ENCODE results near the gene PSPC1. TPM values are rescaled to one million over a fixed set of nuclear protein-coding genes. Genes with fewer than 3 reads are reported as not detected.

PSPC1 gene
- polyA plus RNA-seq, 1 donor from 2014 or later = 166 TPM

GRCh38 chr13:19661561-19661960, 121.2 kb downstream of the PSPC1 start:
- no peak overlapping the region for H3K27ac ChIP-seq (ENCODE audit: low read length)
- TF ChIP-seq MXI1 (conservative IDR thresholded peaks at IDR 0.05; ENCODE audit: poor library complexity, severe bottlenecking) = no peak
- TF ChIP-seq CTCF (IDR thresholded peaks at IDR 0.05; ENCODE audit: poor library complexity, severe bottlenecking) = no peak
- TF ChIP-seq POLR2AphosphoS5 (IDR thresholded peaks at IDR 0.05) = no peak
- TF ChIP-seq EP300 (conservative IDR thresholded peaks at IDR 0.05; ENCODE audit: poor library complexity, severe bottlenecking) = no peak
- no peak for TF ChIP-seq SMC3 (conservative IDR thresholded peaks at IDR 0.05; ENCODE audit: poor library complexity)
- no peak for TF ChIP-seq RAD21 (conservative IDR thresholded peaks at IDR 0.05)
- TF ChIP-seq TAF1 (IDR thresholded peaks at IDR 0.05; ENCODE audit: low read depth) = no peak
- H3K27me3 ChIP-seq (ENCODE audit: insufficient read depth, low read depth, low read length) = no peaks in the 10 kb centered on the region
- H3K79me2 ChIP-seq (replicated peaks; ENCODE audit: insufficient read depth, low read length) = no peaks in the 10 kb centered on the region
- H3K4me2 ChIP-seq (ENCODE audit: low read length) = no peak overlapping the region
- no peaks in the 10 kb centered on the region for H4K20me1 ChIP-seq (ENCODE audit: insufficient read depth)
- H3K9me3 ChIP-seq (ENCODE audit: low read length) = no peaks in the 10 kb centered on the region
- no peak overlapping the region for H3K9ac ChIP-seq (ENCODE audit: low read length)
- H3F3A ChIP-seq (ENCODE audit: insufficient read depth, low read length, poor library complexity, severe bottlenecking) = no peaks in the 10 kb centered on the region
- no peaks in the 10 kb centered on the region for H3K9me2 ChIP-seq (ENCODE audit: insufficient read depth, low read length)
- no peak overlapping the region for H2AFZ ChIP-seq (ENCODE audit: low read depth, low read length)
- H3K36me3 ChIP-seq (ENCODE audit: insufficient read depth, low read length) = peaks cover 11% of the 10 kb centered on the region
- no peak overlapping the region for H3K4me3 ChIP-seq (ENCODE audit: low read length)

- Histone ChIP-seq H3K36me3 (ENCODE audit: insufficient read depth, low read length) (peaks cover 11% of the 10 kb centered on the region), H3K9ac (ENCODE audit: low read length) (no peak overlapping the region), H3K79me2 (replicated peaks; ENCODE audit: insufficient read depth, low read length) (no peaks in the 10 kb centered on the region), H3K27ac (ENCODE audit: low read length) (no peak overlapping the region), H3K9me2 (ENCODE audit: insufficient read depth, low read length) (no peaks in the 10 kb centered on the region), H3K9me3 (ENCODE audit: low read length) (no peaks in the 10 kb centered on the region), H3K27me3 (ENCODE audit: insufficient read depth, low read depth, low read length) (no peaks in the 10 kb centered on the region), H3K4me2 (ENCODE audit: low read length) (no peak overlapping the region), H2AFZ (ENCODE audit: low read depth, low read length) (no peak overlapping the region), H3F3A (ENCODE audit: insufficient read depth, low read length, poor library complexity, severe bottlenecking) (no peaks in the 10 kb centered on the region), H4K20me1 (ENCODE audit: insufficient read depth) (no peaks in the 10 kb centered on the region), H3K4me3 (ENCODE audit: low read length) (no peak overlapping the region)
- TF ChIP-seq MXI1 (conservative IDR thresholded peaks at IDR 0.05; ENCODE audit: poor library complexity, severe bottlenecking) = no peak
- no peak for TF ChIP-seq REST (IDR thresholded peaks at IDR 0.05; ENCODE audit: borderline replicate concordance)
- TF ChIP-seq EP300 (conservative IDR thresholded peaks at IDR 0.05; ENCODE audit: poor library complexity, severe bottlenecking) = no peak
- TF ChIP-seq POLR2AphosphoS5 (IDR thresholded peaks at IDR 0.05) = no peak
- no peak for TF ChIP-seq TAF1 (IDR thresholded peaks at IDR 0.05; ENCODE audit: low read depth)
- TF ChIP-seq RAD21 (conservative IDR thresholded peaks at IDR 0.05) = no peak
These were observed 121.6 kb downstream of the PSPC1 start for GRCh38 chr13:19661126-19661525.

DNA sequence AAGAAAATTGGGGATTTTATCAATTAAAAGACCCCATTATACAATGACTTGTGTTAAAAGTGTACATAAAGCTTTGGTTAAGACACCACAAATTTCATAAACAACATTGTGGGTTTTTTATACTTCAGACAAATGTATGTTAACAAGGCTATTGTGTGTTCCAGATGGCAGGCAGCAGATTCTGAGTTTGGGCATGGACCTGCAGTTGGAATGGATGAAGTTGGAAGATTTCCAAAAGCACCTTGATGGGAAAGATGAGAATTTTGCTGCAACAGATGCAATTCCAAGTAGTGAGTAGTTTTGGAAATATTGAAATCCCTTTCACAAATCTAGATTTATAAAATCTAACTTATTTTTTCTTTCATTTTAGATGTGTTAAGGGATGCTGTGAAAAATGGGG, 123.9 kb downstream of the PSPC1 start:
- Histone ChIP-seq H3F3A (ENCODE audit: insufficient read depth, low read length, poor library complexity, severe bottlenecking) (no peaks in the 10 kb centered on the region), H3K9ac (ENCODE audit: low read length) (no peak overlapping the region), H2AFZ (ENCODE audit: low read depth, low read length) (no peak overlapping the region), H3K9me2 (ENCODE audit: insufficient read depth, low read length) (no peaks in the 10 kb centered on the region), H4K20me1 (ENCODE audit: insufficient read depth) (no peaks in the 10 kb centered on the region), H3K4me3 (ENCODE audit: low read length) (no peak overlapping the region), H3K4me2 (ENCODE audit: low read length) (no peak overlapping the region), H3K79me2 (replicated peaks; ENCODE audit: insufficient read depth, low read length) (no peaks in the 10 kb centered on the region), H3K9me3 (ENCODE audit: low read length) (no peaks in the 10 kb centered on the region), H3K27ac (ENCODE audit: low read length) (no peak overlapping the region), H3K27me3 (ENCODE audit: insufficient read depth, low read depth, low read length) (no peaks in the 10 kb centered on the region), H3K36me3 (ENCODE audit: insufficient read depth, low read length) (peaks cover 11% of the 10 kb centered on the region)
- no peak for TF ChIP-seq SMC3 (conservative IDR thresholded peaks at IDR 0.05; ENCODE audit: poor library complexity)
- no peak for TF ChIP-seq TAF1 (IDR thresholded peaks at IDR 0.05; ENCODE audit: low read depth)
- TF ChIP-seq EZH2 (IDR thresholded peaks at IDR 0.05; ENCODE audit: borderline replicate concordance, insufficient read depth, low read length, poor library complexity, severe bottlenecking) = no peak
- TF ChIP-seq RAD21 (conservative IDR thresholded peaks at IDR 0.05) = no peak
- no peak for TF ChIP-seq POLR2AphosphoS5 (IDR thresholded peaks at IDR 0.05)
- no peak for TF ChIP-seq REST (IDR thresholded peaks at IDR 0.05; ENCODE audit: borderline replicate concordance)
- TF ChIP-seq MXI1 (conservative IDR thresholded peaks at IDR 0.05; ENCODE audit: poor library complexity, severe bottlenecking) = no peak
- no peak for TF ChIP-seq CTCF (IDR thresholded peaks at IDR 0.05; ENCODE audit: poor library complexity, severe bottlenecking)
- no peak for TF ChIP-seq EP300 (conservative IDR thresholded peaks at IDR 0.05; ENCODE audit: poor library complexity, severe bottlenecking)
